SU-DHL-6 (cell line): ENCODE results near the gene DCAF4.

ENCODE experiments used
- H2AFZ ChIP-seq: fragments of 200-600 bp; sonication (generic); 2 replicates; pipeline ENCODE4 v1.6.1; 2014; ENCODE audit warnings: low read depth, mild to moderate bottlenecking, moderate library complexity, mixed read lengths, antibody characterized with exemption, low read length; ENCODE audit not compliant: severe bottlenecking
- H3F3A ChIP-seq: fragments of 200-600 bp; shearing (Covaris generic); 2 replicates; pipeline ENCODE4 v1.6.0; 2016; ENCODE audit warnings: antibody characterized with exemption, mild to moderate bottlenecking; ENCODE audit not compliant: insufficient read depth
- H3K27ac ChIP-seq: fragments of 200-600 bp; sonication (generic); 2 replicates; pipeline ENCODE4 v1.5.1; 2016; ENCODE audit warnings: low read depth, mild to moderate bottlenecking, low read length, moderate library complexity, mixed read lengths
- H3K27me3 ChIP-seq: fragments of 200-600 bp; sonication (generic), shearing (Covaris generic); 2 replicates; pipeline ENCODE4 v1.6.0; 2014; ENCODE audit warnings: mild to moderate bottlenecking, low read length
- H3K36me3 ChIP-seq: fragments of 200-600 bp; sonication (generic); 2 replicates; pipeline ENCODE4 v1.6.1; 2014; ENCODE audit warnings: mild to moderate bottlenecking, low read length, mixed read lengths
- H3K4me2 ChIP-seq: fragments of 300-600, 200-600 bp; shearing (Covaris generic), sonication (generic); 2 replicates; pipeline ENCODE4 v1.6.0; 2014; ENCODE audit warnings: low read length, low read depth, mild to moderate bottlenecking; ENCODE audit not compliant: poor library complexity, severe bottlenecking
- H3K4me3 ChIP-seq: fragments of 200-600 bp; sonication (generic); 2 replicates; pipeline ENCODE4 v1.5.1; 2014; ENCODE audit warnings: antibody characterized with exemption, low read length, mild to moderate bottlenecking, mixed read lengths; ENCODE audit not compliant: insufficient read depth, poor library complexity, severe bottlenecking
- H3K79me2 ChIP-seq: fragments of 200-600 bp; sonication (generic); 2 replicates; pipeline ENCODE4 v1.6.1; 2014; ENCODE audit warnings: mild to moderate bottlenecking, low read length, moderate library complexity; ENCODE audit not compliant: insufficient read depth
- H3K9ac ChIP-seq: fragments of 200-600 bp; sonication (generic); 2 replicates; pipeline ENCODE4 v1.7.0; 2014; ENCODE audit warnings: mild to moderate bottlenecking, low read length
- H3K9me2 ChIP-seq: fragments of 200-600 bp; sonication (generic); replicated peaks from 2 replicates; pipeline ENCODE4 v1.6.1; 2014; ENCODE audit warnings: low read length; ENCODE audit not compliant: insufficient read depth
- H3K9me3 ChIP-seq: fragments of 200-600 bp; sonication (generic); 2 replicates; pipeline ENCODE4 v1.6.1; 2014; ENCODE audit warnings: low read length, mixed read lengths; ENCODE audit not compliant: insufficient read depth
- H4K20me1 ChIP-seq: fragments of 200-600 bp; sonication (generic); 2 replicates; pipeline ENCODE4 v1.6.1; 2014; ENCODE audit warnings: low read depth, mild to moderate bottlenecking, antibody characterized with exemption, low read length, moderate library complexity, mixed read lengths
- EZH2phosphoT487 ChIP-seq: fragments of 200-600 bp; sonication (generic), shearing (Covaris generic); conservative IDR thresholded peaks from 2 replicates; pipeline ENCODE4 v1.6.1; 2018; ENCODE audit warnings: mild to moderate bottlenecking, antibody characterized with exemption, low read length, moderate library complexity, mixed read lengths
- TF ChIP-seq, protein P1 (sequence below): fragments of 200-600 bp; sonication (generic); IDR thresholded peaks from one replicate; pipeline ENCODE4 v1.5.1; 2017; ENCODE audit warnings: antibody characterized with exemption, mild to moderate bottlenecking, low read length, moderate library complexity; ENCODE audit not compliant: insufficient read depth, poor library complexity, severe bottlenecking

DCAF4 gene

DNA sequence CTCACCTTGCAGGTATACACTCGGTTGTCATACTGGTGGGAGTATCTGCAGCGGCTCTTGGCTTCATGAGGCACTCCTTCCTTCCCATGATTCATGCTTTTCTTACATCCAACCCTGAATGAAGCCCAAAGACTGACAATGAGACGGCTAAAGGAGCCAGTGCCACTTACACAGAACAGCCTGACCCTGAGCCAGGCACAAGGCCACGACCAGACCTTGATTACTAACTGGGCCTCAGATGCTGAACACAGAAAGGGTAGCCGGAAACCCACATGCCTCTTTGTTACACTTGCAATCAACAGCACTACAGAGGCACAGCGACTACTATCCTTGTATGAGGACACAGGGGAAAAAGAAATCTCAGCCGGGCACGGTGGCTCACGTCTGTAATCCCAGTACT lies 52.6 kb downstream of the DCAF4 start:
- Histone ChIP-seq H3F3A (no peaks in the 10 kb centered on the region), H3K27ac (no peak overlapping the region), H2AFZ (no peak overlapping the region), H3K36me3 (no peaks in the 10 kb centered on the region), H3K27me3 (no peaks in the 10 kb centered on the region), H3K9ac (no peak overlapping the region), H4K20me1 (no peaks in the 10 kb centered on the region), H3K9me3 (no peaks in the 10 kb centered on the region), H3K79me2 (no peaks in the 10 kb centered on the region), H3K4me2 (no peak overlapping the region), H3K4me3 (no peak overlapping the region), H3K9me2 (no peaks in the 10 kb centered on the region)
- TF ChIP-seq, protein P1, sequence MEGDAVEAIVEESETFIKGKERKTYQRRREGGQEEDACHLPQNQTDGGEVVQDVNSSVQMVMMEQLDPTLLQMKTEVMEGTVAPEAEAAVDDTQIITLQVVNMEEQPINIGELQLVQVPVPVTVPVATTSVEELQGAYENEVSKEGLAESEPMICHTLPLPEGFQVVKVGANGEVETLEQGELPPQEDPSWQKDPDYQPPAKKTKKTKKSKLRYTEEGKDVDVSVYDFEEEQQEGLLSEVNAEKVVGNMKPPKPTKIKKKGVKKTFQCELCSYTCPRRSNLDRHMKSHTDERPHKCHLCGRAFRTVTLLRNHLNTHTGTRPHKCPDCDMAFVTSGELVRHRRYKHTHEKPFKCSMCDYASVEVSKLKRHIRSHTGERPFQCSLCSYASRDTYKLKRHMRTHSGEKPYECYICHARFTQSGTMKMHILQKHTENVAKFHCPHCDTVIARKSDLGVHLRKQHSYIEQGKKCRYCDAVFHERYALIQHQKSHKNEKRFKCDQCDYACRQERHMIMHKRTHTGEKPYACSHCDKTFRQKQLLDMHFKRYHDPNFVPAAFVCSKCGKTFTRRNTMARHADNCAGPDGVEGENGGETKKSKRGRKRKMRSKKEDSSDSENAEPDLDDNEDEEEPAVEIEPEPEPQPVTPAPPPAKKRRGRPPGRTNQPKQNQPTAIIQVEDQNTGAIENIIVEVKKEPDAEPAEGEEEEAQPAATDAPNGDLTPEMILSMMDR: no peak
- TF ChIP-seq EZH2phosphoT487: no peak

- Histone ChIP-seq H3K27me3 (no peaks in the 10 kb centered on the region), H3F3A (no peaks in the 10 kb centered on the region), H3K9me3 (no peaks in the 10 kb centered on the region), H3K79me2 (no peaks in the 10 kb centered on the region), H3K36me3 (no peaks in the 10 kb centered on the region), H3K9me2 (no peaks in the 10 kb centered on the region), H3K9ac (no peak overlapping the region), H4K20me1 (no peaks in the 10 kb centered on the region), H2AFZ (no peak overlapping the region), H3K4me2 (no peak overlapping the region), H3K4me3 (no peak overlapping the region), H3K27ac (no peak overlapping the region)
- TF ChIP-seq EZH2phosphoT487: no peak
- TF ChIP-seq, protein P1: no peak
Observed at GRCh38 chr14:72980863-72981262, 54.6 kb downstream of the DCAF4 start.

- no peaks in the 10 kb centered on the region for H3K27me3 ChIP-seq
- no peak overlapping the region for H2AFZ ChIP-seq
- H3K27ac ChIP-seq: no peak overlapping the region
- H3K36me3 ChIP-seq: no peaks in the 10 kb centered on the region
- no peak overlapping the region for H3K4me3 ChIP-seq
- H3K79me2 ChIP-seq: no peaks in the 10 kb centered on the region
- no peak overlapping the region for H3K9ac ChIP-seq
- no peaks in the 10 kb centered on the region for H3K9me3 ChIP-seq
- H3F3A ChIP-seq: no peaks in the 10 kb centered on the region
- no peaks in the 10 kb centered on the region for H4K20me1 ChIP-seq
- no peak overlapping the region for H3K4me2 ChIP-seq
- TF ChIP-seq, protein P1: no peak
- no peak for TF ChIP-seq EZH2phosphoT487
- no peaks in the 10 kb centered on the region for H3K9me2 ChIP-seq
Observed at GRCh38 chr14:72982146-72982708, 56.0 kb downstream of the DCAF4 start.
